Left renal cortex interstitium (tissue), 4 donors: ENCODE data around the gene ETV7. TPM values are rescaled to one million over a fixed set of nuclear protein-coding genes. Genes with fewer than 3 reads are reported as not detected.
A peak's percentile ranks its signal among the peaks of the same experiment; 100 is the strongest.

Experiments used
- DNase-seq, 4 donors: peaks; one replicate each; pipeline ENCODE4 v3.0.0-alpha.2; 2013; ENCODE audit warnings: low read depth in 4 of 4, low spot score in 2 of 4, missing footprints in 1 of 4
- polyA plus RNA-seq, 4 donors: library from polyadenylated mRNA; unstranded; fragments of 120-200 nt; gene quantifications; one replicate each; pipeline ENCODE4 v1.2.1, GENCODE V29; 2013; ENCODE audit not compliant: insufficient read length in 4 of 4

Gene ETV7
- polyA plus RNA-seq, 4 donors: 0.09 to 0.27 (median 0.17) TPM; not detected in 1

DNA sequence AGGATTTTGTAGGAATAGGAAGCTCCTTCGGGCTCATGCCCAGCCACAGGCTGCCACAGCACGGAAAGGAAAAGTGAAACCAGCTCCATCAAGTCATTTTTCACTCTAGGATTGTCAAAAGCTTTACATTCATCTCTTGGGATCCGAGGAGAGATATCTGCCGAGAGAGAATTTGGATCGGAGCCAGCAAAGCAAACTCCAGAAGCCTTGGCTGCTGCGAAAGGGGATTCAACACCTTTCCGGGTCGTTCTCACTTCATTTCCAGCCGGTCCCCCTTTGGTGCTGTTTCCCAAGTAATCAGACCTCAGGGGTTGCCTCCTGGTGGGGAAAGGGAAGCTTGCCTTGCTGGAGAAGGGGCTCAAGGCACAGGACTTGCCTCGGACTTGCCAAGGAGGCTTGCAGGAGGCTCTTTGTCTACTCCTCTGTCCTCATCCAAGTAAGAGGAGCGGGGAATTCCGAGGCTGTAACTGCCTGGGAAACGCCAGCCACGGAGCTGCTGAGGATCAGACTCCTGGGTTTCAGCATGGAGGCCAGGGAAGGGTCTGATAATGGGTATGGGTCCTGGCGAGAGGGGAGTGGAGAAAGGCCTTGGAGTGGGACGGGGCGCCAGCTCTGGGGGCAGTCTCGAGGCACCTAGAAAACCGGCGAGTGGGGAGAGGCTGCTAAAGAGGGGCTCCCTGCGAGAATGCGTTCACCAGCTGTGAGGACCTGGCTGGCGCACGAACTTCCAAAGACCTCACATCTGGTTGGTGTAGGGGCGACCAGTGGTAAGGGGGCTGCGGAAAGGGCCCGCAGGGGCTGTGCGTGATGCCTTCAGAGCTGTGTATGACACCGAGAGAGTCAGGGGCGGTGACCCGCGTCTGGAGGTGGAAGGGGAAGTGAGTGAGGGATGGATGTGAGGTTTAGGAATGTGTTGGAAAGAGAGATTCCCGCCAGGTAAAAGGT, 702 bp downstream of the ETV7 start:
- DNase-seq: peak in 3 of 4 donors; percentile 18 to 24 (median 19)

DNA sequence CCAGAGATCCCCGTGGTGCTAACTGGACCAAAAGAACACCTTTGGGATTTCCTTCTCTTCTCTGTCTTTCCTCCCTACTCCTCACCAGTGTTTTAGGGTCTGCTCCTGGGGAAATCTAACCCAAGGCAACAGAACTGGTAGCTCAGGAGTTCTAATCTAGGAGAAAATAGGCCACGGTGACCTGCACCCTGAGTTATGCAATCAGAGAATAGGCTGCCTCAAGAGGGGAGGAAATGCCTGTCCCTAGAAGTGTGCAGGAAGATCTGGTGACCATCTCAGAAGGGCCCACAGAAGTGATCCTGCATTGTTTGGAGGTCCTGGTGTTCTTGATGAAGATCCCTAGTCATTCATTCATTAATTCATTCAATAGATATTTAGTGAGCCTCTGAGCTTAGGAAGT, 3.4 kb downstream of the ETV7 start:
- DNase-seq: no peak

DNA sequence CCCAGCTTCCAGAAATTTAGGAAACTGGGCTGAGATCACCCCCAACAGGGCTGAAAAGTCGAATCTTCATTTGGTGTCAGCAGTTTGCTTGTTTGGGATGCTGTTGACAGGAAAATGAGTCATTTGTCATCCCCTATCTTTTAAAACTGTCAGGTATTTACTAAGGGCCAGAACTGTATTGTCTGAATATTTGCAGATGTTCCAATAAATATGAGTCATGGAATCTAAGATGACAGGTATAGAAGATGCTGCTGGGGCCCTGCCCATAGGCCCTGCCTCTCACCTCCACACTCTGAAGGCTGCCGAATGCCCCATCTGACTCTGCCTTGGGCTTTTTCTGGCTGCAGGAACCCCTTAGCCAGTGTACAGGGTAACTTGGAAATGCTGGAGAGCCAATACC, 3.9 kb downstream of the ETV7 start:
- DNase-seq: no peak

DNA sequence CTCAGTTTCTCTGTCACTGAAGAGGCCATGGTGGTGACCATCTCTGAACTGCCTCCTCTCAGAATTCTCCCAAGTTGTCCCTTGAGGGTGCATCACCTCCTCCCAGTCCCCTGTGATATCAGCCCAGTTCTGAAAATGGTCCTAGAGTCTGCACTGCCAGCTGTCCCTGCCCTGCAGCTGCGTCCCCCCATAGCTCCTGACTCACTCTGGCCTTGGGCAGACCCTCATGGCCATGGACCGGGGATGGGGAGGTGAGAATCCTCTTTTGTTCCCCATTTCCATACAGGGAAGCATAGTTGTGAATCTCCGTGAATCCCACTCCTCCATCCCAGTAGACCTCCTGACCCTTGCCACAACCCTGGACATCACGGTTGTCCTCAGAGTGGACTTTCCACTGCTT, 4.5 kb downstream of the ETV7 start:
- no peak for DNase-seq

DNA sequence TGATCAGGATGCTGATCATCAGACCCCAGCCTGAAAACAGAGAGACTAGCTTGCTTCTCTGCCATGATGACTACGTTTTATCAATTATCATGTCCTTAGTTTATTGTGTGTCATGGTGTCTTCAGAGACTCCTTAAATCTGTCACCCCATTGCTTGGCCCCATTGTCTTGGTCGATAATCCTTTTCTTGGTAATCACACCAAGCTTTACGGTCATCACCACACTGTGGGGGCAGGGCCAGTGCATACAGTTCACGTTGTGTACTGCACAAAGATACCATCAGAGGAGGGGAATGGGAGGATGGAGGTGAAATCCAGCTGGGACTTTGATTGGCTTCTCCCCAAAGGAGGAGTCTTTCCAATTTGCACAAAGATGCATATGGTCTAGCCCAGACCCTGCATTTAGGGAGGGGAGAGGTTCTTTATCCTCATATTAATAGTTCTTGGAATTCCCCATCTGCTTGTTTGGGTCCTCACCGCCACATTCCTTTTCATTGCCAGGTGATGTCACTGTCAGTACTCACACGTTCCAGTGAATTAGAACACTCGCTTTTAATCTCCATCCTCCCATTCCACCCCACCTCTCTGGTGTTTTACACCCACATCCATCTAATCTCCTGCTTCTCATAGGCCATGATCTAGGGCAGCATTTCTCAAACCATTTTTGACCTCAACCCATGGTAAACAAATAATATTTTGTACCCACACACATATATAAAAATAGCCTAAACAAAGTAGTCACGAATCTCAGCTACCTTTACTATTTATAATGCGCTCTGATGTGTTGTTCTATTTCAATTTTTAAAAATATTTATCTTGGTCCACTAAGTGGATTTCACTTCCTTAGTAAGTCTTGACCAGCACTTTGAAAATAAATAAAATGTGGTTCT, 5.7 kb downstream of the ETV7 start:
- no peak for DNase-seq

DNA sequence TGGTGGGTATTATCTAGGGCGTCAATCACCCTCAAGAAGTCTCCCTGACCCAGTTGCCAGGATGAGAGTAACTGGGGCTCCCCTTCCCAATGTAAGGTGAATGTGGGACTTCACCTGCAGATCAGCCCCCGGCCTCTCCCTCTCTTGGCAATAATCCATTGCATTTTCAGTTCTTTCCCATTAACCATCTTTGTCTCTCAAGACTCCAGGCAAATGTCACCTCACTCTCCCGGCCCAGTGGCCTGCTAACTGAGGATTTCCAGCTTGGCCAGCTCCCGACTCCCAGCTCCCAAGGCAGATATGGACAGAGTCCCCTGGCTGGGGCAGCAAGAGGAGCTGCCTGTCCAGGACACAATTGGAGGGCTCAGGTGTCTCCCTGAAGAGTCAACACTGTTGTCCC, 7.3 kb downstream of the ETV7 start:
- no peak for DNase-seq

DNA sequence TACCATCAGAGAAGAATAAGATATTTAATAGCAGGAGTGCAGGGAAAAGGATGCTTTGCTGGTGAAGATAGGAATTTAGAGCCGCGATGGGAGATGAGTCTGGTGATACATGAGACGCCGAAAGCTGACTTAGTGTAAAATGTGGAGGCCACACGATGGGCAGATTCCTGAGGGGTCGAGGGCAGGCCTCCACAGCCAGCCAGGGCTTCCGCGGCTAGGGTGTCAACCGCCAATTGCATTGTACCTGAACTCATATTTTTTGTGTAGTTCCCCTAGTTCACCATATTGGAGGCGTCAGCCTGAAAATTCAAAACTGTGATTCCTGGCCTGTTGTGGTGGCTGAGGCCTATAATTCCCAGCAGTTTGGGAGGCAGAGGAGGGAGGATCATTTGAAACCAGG, 8.5 kb downstream of the ETV7 start:
- DNase-seq: no peak

DNA sequence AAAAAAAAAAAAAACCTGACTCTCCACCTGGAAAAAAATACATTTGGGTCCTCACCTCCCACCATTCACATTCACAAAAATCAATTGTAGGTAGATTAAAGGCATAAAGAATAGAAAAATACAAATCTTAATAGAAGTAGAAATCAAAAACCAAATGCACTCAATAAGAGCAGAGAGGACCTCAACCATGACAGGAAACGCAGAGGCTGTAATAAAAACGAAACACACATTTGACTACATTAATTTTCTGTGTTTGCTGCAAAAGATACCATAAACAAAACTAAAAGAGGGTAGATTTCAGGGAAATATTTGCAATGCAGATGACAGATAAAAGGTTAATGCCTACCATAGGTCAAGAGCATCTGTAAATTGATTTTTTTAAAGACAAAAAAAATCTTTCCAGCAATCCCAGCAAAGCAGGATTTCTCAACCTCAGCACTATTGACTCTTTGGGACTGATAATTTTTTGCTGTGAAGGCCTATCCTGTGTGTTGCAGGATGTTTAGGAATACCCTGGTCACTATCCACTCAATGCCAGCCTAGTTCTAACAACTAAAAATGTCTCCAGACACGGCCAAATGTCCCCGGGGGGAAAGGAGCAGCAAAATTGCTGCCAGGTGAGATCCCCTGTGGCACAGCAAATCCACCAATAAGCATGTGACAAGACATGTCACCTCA, 9.1 kb downstream of the ETV7 start:
- no peak for DNase-seq

DNA sequence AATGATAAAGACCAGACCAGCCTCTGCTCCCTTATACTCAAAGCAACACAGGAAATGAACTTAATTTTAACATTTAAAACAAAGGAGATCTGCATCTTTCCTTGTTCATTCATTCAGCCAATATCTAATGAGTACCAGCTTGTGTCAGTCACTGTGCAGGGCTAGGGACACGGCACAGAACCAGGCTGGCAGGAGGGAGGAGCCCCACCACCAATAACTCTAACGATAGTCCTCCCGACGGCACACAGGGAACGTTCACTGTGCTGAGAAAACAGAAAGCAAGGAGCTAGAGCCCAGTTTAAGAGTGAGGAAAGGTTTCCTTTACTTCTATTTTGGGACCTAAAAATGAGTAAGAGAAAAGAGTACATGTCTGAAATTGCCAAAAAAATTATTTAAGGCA, 9.9 kb downstream of the ETV7 start:
- DNase-seq: no peak

DNA sequence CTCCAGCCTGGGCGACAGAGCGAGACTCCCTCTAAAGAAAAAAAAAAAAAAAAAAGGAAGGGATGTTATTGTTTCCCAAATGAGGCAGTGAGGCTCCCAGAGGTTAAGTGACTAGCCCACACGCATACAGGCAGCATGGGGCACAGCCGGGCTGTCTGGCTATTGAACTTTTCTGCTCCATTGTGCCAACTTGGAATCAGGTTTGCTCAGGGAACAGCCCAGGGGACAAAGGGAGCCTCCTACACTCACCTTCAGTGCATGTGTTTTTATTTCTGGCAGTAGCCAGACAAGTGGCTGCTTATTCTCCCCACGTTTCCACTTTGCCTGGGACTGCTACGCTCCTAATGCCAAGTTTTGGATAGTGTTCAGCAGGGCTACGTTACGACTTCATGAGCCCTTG, 10.7 kb downstream of the ETV7 start:
- DNase-seq: no peak

DNA sequence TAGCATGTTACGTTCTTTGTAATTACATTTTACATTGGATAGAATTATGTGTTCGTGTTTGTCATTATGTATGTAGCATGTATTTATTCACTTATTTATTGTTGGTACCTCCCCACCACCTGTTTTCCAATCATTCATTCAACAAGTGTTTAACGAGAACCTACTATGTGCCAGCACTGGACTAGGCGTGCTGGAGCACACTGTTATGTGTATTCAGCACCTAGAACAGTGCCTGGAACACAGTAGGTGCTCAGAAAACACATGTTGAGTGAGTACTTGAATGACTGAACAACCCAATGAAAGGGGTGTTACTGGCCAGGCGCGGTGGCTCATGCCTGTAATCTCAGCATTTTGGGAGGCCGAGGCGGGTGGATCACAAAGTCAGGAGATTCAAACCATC, 11.3 kb downstream of the ETV7 start:
- no peak for DNase-seq

DNA sequence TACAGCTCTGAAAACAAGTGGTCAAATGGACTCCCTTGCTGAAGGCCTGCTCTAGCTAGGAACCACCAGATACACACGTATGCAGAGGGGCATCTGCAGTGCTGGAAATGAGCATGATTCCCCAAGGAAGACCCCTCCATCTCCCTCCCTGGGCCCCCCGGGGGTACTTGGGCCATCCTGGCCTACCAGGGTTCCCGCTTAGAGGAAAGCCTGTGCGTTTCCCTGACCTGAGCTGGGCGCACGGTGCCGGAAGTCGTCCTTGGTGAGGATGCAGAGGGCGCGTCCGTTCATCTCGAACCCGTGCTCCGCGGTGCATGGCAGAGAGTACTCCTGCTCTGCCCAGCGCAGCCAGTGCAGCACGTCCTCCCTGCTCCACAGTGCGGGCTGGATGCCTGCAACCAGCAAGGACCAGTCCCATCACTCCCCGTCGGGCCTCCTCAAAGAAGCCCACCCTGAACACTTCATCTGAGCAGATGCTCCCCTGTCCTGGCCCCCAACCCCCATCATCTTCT, 11.8 kb downstream of the ETV7 start:
- DNase-seq: no peak

DNA sequence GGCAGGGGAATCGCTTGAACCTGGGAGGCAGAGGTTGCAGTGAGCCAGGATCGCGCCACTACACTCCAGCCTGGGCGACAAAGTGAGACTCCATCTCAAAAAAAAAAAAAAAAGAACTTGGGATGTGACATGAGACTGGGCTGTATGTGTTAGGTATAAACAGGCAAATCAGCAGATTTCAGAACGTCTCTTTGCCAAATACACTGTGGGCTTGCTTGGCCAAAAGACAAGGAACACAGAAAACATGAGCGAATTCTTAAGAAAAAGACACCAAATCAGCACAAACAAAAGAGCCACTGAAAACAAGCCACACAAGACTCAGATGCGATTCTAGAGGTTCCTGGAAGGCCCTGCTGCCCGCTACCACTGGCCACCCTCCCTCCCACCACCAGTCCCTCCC, 12.5 kb downstream of the ETV7 start:
- no peak for DNase-seq

DNA sequence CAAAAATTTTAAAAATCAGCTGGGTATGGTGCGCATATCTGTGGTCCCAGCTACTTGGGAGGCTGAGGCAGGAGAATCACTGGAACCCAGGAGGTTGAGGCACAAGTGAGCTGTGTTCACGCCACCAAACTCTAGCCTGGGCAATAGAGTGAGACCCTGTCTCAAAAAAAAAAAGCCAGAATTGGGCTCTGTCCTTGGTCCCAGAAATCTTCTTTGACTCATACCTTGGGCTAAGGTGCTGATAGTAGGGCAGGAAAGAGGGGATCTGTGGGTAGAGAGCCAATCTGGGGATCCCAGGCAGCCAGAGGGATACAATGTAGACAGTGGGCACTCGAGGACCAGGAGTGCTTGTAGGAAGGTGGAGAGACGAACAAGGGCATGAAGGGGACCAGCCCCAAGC, 13.3 kb downstream of the ETV7 start:
- DNase-seq: no peak

DNA sequence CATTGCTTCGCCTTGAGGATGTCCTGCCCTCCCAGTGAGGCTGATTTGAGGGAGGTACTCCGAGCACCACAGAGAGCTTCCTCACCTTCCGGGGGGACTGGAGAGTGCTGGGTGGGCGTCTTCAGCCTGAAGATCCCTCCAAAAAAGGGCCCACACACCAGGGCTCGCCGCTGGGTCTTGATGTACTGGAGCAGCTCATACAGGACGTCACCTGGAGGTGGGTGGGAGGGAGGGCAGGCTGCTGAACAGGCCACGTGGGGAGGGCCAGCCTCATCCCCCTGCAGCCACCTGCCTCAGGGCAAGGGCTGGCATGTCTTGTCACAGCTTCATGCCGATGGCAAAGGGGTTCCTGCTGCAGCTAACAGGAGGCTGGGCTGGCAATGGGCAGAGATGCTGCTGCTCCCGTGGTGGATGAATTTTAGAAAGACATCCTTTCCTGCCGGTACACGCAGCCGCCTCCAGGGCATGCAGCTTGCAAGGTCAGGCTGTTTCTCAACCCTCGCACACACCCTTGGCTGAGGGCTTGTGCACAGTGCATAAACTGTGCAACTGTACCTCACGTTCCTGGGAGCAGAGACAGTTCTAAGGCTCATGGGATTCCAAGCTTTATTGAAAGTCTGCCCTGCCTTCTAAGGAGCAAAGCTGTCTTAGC, 14.0 kb downstream of the ETV7 start:
- no peak for DNase-seq

DNA sequence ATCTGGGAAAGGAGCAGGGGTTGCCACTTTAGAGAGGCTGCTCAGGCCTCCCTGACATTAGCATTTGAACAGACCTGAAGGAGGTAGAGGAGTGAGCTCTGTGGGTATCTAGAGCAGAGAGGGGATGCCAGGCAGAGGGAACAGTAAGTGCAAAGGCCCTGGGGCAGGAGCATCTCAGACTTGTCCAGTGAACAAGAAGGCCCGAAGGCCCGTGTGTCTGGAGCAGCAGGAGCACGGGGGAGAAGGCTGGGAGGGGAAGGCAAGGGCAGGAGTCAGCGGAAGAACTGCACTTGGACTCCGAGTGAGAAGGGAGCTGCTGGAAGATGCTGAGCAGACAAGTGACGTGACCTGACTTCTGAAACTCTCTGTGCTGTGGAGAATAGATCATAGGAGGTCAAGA, 15.4 kb downstream of the ETV7 start:
- DNase-seq: no peak

DNA sequence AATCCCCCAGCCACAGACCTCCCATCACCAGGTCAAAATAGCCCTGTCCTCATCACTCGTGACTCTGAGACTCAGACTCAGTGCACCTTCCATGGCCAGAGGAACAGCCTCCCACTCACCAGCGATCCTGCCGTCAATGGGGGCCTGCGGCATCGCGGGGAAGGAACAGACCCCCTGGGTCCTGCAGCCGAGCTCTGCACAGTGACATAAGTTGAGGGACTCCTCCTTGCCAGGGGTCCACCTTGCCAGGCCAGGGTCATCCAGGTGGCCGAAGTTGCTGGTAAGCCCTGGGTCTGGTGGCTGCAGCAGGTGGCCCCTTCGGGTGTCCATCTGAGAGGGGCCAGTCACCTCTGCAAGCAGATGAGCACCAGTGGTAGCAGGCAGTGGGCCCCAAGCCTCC, 16.3 kb downstream of the ETV7 start:
- DNase-seq: no peak

DNA sequence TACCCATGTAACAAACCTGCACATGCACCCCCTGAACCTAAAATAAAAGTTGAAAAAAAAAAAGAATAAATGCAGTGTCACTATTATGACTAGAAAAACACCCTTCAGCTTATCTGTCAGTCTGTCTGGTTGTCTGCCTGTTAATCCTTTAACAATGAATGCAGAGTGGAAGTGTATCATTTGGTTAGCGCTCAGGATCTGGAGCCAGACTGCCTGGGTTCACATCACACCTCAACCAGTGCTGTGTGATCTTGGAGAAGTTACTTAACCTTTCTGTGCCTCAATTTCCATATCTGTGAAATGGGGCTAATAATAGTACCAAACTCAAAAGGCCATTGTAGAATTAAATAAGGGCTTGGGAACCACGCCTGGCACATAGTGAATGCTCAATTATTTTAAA, 16.8 kb downstream of the ETV7 start:
- no peak for DNase-seq

DNA sequence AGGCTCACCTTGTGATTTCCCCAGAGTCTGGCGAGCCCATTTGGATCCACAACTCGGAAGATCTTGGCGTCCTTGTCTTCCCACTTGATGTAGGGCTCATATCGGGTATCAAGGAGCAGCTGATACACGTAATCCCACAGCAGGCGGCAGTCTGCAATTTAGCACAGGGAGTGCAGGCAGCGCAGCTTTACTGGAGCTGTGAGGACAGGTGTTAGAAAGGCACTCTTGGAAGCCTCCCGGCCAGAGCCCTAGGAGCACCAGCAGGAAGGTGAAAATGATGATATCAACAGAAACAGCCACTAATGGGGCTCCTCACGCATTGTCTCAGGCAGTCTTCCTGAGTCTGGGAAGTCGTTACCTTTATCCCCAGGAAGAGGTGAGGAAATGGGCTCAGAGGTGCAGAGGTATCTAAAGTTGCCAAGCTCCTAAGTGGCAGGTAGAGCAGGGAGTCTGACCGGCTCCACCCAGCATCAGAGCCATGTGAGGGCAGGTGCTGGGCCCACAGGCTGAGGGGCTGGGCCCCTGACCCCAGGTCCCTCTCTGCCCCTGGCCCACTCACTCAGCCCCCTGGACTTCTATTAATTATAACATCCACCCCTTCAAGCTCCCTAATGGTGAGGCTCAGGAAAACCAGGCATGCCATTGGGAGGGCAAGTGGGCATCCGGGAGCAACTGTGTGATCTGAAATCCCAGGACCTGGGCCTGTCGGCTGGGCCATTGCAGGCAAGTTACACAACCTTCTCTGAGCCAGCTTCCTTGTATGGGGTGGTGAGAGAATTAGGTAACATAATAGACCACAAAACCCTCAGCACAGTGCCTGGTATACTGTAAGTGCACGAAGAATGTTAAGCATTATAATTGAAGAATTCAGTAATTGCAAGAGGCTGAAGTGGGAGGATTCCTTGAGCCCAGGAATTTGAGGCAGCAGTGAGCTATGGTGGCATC, 18.3 kb downstream of the ETV7 start:
- no peak for DNase-seq
